NCI-H2171 treated with DMSO at 0.1 percent for 48 hours (cell line): ENCODE measurements around the gene CCNI.
"Not testable (repeated sequence)": the region's sequence is repeated elsewhere in the genome, so short reads cannot be mapped to it uniquely, and the experiment has no call there.

Source experiments
- DNase-seq: peaks from one replicate; lab custom pipeline; 2025; lab: John Stamatoyannopoulos, UW

The CCNI gene

GRCh38 chr4:77039796-77040195 lies 36.0 kb downstream of the CCNI start:
- DNase-seq, result no peak

- no peak for DNase-seq
Measured at GRCh38 chr4:77037736-77038135, 38.1 kb downstream of the CCNI start.

DNA sequence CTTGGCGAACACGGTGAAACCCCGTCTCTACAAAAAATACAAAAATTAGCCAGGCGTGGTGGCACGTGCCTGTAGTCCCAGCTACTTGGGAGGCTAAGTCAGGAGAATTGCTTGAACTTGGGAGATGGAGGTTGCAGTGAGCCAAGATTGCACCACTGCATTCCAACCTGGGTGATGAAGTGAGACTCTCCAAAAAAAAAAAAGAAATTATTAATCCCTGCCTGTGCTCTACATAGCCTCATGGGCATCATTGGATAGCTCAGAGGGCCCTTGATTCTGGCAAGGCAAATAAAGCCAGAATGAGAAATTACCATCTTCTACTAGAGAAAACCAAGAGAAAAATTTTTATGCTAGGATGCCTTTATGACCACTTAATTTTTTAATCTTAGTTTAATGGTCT lies 38.6 kb downstream of the CCNI start:
- DNase-seq, result not testable (repeated sequence)

GRCh38 chr4:77036206-77036605 lies 39.6 kb downstream of the CCNI start:
- DNase-seq, result no peak

DNA sequence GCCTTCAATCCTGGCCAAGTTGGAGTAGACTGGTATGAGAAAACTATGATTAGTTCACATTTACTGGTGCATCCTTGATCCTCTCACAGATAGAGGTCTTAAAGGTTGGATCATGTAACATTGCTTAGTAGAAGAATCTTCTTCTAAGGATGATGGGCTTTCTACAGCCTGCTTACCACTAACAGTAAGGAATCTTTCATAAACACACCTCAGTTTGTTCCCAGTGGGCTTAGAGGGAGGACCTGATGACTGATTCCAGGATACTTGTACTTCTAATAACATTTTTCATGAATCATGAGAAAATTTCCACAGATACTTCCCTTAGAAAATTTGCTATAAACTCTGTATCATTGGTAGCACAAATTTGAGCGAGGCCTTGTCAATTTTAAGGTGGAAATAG lies 40.6 kb downstream of the CCNI start:
- no peak for DNase-seq

DNA sequence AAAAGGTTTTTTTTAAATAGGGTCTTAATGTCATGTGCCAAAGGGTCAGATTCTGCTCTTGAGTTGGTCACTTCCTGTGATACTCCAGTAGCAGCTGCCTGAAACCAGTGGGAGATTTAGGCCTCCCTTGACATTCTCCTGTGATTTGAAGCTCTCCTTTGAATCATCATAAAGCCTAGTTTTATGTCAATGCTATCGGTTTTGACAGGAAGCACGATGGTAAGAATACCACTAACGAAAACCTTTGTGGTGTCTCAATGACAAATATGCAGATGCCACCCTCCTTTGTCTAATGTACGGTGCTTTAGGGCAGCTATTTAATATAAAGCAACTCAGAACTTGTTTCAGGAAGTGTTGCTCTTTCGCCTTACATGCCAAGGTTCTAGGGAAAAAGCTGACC lies 44.2 kb downstream of the CCNI start:
- no peak for DNase-seq

GRCh38 chr4:77029757-77030156 lies 46.0 kb downstream of the CCNI start:
- DNase-seq, result not testable (repeated sequence)

DNA sequence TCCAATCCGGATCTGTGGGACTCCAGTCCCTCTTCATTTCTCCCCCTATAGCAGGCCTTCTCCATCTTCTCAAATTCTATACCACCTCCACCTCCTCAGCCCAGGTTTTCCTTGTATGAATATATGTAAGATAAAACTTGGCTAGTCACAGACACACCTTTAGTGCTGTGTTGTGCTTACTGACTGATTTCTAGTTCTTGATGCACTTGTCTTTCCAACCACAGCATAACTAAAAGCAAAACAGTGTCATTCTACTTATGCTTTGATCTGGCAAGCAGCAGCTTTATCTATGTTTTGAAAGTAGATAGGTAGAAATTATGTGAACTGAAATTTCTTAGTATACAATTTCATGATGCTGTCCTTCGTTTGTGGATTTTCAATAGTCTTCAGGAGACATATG lies 47.5 kb downstream of the CCNI start:
- no peak for DNase-seq

GRCh38 chr4:77026322-77026704 lies 49.5 kb downstream of the CCNI start:
- DNase-seq, result no peak

DNA sequence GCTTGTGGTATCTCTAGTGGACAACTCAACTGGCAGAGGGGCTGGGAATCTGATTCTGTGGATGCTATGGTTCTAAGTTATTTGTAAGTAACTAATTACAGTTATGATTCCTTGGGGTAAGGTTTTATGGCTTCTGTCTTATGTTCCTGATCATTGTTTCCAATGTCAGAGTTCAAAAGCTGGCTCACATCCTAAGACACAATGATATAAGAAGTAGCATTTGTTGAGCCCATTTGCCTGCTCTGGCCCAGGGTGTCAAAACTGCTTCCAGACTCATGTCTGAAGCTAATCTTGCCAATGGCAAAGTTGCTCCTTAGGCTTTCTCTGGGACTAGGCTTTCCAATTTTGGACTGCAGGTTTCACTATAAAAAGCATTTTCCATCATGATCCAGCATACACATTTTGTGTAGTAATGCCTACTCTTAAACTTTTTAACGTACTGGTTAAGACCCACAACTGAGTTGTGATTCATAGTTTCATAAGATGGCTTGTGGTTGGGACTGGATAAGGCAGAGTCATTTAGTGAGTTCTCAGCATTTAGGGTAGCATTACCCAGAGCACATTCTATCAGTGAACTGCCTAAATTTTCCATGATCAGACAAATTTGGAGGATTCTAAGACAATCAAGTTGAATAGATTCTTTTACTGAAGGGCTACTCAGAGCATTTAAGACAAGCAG lies 50.0 kb downstream of the CCNI start:
- DNase-seq, result no peak

GRCh38 chr4:77023920-77024319 lies 51.9 kb downstream of the CCNI start:
- no peak for DNase-seq

- no peak for DNase-seq
Measured at GRCh38 chr4:77022560-77023179, 53.1 kb downstream of the CCNI start.

- no peak for DNase-seq
Measured at GRCh38 chr4:77021614-77022089, 54.1 kb downstream of the CCNI start.

GRCh38 chr4:77020017-77020416 lies 55.8 kb downstream of the CCNI start:
- no peak for DNase-seq

DNA sequence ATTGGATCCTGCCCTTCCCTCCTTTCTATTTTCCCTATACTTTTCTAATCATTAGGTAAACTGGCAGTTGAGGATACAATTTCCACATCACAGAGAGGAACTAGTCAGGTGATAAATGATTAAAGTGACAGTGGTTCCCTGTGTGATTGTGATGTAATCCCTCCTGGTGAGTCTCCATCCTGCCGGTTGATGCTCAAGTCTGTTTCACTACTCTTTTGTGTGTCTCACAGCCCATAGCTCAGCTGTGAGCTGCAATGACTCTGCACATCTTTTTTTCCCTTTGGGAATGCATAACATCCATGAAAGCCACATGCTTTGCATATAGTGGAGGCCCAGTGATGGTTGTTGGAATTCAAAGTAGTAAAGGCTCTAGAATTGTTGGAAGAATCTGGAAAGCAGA lies 60.4 kb downstream of the CCNI start:
- DNase-seq, result no peak

DNA sequence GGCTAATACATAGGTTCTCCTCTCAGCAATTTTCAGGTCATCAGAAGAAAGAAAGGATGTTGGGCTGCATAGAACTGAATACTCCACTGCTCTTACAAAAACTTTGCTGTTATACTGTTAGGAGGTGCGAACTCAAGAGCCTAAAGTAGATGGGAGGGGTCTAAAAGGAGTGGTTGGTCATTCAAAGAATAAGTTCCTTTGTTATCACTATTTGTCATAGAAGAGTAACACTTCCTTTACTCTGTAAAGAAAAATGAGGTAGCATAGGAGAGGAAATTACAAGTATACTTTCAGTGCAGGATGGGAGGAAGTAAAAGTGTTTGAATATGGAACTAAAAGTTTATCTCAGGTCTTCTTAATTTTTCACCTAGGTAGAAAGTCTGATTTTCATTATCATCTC lies 61.5 kb downstream of the CCNI start:
- no peak for DNase-seq

- DNase-seq, result no peak
Measured at GRCh38 chr4:77012726-77013125, 63.1 kb downstream of the CCNI start.

- no peak for DNase-seq
Measured at GRCh38 chr4:77010841-77011354, 64.9 kb downstream of the CCNI start.

- no peak for DNase-seq
Measured at GRCh38 chr4:77009511-77010115, 66.2 kb downstream of the CCNI start.

GRCh38 chr4:77007358-77008230 lies 68.2 kb downstream of the CCNI start:
- DNase-seq, result no peak

DNA sequence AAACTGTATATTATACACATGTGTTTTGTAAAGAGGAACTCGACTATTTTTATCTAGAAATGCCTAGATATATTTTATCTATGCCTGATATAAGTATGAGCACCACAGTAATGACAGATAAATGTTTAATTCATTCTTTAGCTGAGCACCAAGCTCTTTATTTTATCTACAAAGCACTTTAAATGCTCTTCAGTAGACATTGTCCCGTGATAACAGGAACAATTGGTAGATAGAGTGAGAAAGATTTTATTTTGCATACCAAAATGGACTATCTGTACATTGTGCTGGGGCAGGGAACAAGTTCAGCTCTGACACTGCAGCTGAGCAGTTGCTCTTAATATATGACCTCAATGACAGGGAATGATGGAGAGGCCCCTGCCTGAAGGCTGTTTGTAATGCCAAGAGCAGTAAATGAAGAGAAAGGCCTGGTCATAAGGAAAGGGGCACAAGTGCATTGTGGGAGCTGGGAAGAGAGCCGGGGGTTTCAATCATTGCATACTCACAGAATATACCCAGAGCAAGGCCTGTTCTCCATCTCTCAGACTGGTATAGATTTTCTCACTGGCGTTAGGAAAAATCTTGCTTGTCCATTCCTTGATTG lies 68.9 kb downstream of the CCNI start:
- DNase-seq, result no peak

DNA sequence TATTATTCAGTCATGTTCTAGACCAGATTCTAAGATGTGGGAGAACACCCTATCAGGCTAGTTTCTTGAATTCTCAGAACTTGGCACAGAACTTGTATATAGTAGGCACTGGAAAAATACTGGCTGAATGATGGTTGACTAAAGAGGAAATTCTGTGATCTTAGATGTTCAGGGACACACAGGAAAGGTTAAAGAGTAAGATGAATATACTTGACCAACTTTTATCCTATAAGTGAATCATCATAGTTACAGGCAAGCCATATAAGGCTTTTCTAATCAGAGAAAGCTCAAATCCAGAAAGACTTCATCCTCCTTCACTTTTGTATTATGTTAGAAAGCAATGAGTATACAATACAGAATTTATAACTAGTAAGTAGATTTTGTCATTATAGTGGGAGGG lies 72.4 kb downstream of the CCNI start:
- no peak for DNase-seq
